Brain microvascular endothelial cell (primary cell): ENCODE data around the gene ATP6V0E1.

ENCODE experiments used
- DNase-seq: peaks from one replicate; pipeline ENCODE4 v3.0.0-alpha.2; 2020
- H3K27ac ChIP-seq: fragments of 250-450 bp; sonication (Bioruptor Pico); 2 replicates; pipeline ENCODE4 v1.5.1; 2020; ENCODE audit warnings: mild to moderate bottlenecking, moderate library complexity
- H3K27me3 ChIP-seq: fragments of 250-450 bp; sonication (Bioruptor Pico); replicated peaks from 2 replicates; pipeline ENCODE4 v1.5.1; 2020; ENCODE audit warnings: mild to moderate bottlenecking
- H3K36me3 ChIP-seq: fragments of 250-450 bp; sonication (Bioruptor Pico); replicated peaks from 2 replicates; pipeline ENCODE4 v1.5.1; 2020; ENCODE audit warnings: mild to moderate bottlenecking
- H3K4me3 ChIP-seq: 2 replicates; pipeline ENCODE4 v1.5.1; 2011; ENCODE audit warnings: low read depth, mild to moderate bottlenecking, control low read depth, low read length, moderate library complexity
- CTCF ChIP-seq: IDR thresholded peaks from 2 replicates; pipeline ENCODE4 v1.5.1; 2011; ENCODE audit warnings: low read depth, mild to moderate bottlenecking, moderate library complexity, low read length, control low read depth, inconsistent platforms; ENCODE audit errors: missing control alignments
- in situ Hi-C: cut with HindIII; loops from 2 replicates; pipeline ENCODE4 v1.10.0; 2017; ENCODE audit warnings: low sequenced_read_pairs, low pct_ligation_motif_present

Gene ATP6V0E1

GRCh38 chr5:172983542-172984243 lies at the start of gene ATP6V0E1:
ATP6V0E1 (plus strand) TSS chr5:172983771; CDS start chr5:172983861, 90 bp downstream.
- peak within 1 kb of the TSS; percentile 85 for H3K27ac ChIP-seq
- peaks cover 12% of the 10 kb centered on the region for H3K36me3 ChIP-seq
- TF ChIP-seq CTCF: no peak
- in situ Hi-C loops: no loop called here
- peak; percentile 92 for DNase-seq
- H3K4me3 ChIP-seq: peak within 1 kb of the TSS; percentile 95
- H3K27me3 ChIP-seq: no peaks in the 10 kb centered on the region

- Histone ChIP-seq H3K27me3 (no peaks in the 10 kb centered on the region), H3K36me3 (peaks cover 26% of the 10 kb centered on the region), H3K4me3 (no peak overlapping the region), H3K27ac (no peak overlapping the region)
- no peak for TF ChIP-seq CTCF
- DNase-seq: no peak
- in situ Hi-C loops: no loop called here
Measured at GRCh38 chr5:172935096-172935495, 48.5 kb upstream of the ATP6V0E1 start.

GRCh38 chr5:172936401-172936800 lies 47.2 kb upstream of the ATP6V0E1 start:
- H3K27me3 ChIP-seq: no peaks in the 10 kb centered on the region
- H3K36me3 ChIP-seq: peaks cover 33% of the 10 kb centered on the region
- no peak for DNase-seq
- no peak for TF ChIP-seq CTCF
- no peak overlapping the region for H3K4me3 ChIP-seq
- no peak overlapping the region for H3K27ac ChIP-seq
- in situ Hi-C loops: no loop called here

- in situ Hi-C loops: no loop called here
- no peak for DNase-seq
- Histone ChIP-seq H3K4me3 (no peak overlapping the region), H3K27me3 (no peaks in the 10 kb centered on the region), H3K27ac (no peak overlapping the region), H3K36me3 (peaks cover 38% of the 10 kb centered on the region)
- peak; percentile 68 for TF ChIP-seq CTCF
Measured at GRCh38 chr5:172939071-172939470, 44.5 kb upstream of the ATP6V0E1 start.

GRCh38 chr5:172939611-172940267 lies 43.8 kb upstream of the ATP6V0E1 start:
- H3K27ac ChIP-seq: no peak overlapping the region
- peaks cover 38% of the 10 kb centered on the region for H3K36me3 ChIP-seq
- no peaks in the 10 kb centered on the region for H3K27me3 ChIP-seq
- H3K4me3 ChIP-seq: no peak overlapping the region
- no peak for DNase-seq
- TF ChIP-seq CTCF: no peak
- in situ Hi-C loops: no loop called here
